BJ (cell line): ENCODE results near the gene TNRC18. TPM values are rescaled to one million over a fixed set of nuclear protein-coding genes. Genes with fewer than 3 reads are reported as not detected.
A peak's percentile ranks its signal among the peaks of the same experiment; 100 is the strongest.

ENCODE experiments used
- CTCF ChIA-PET: fragments of 350-600 bp; formaldehyde crosslinking; extraction: SDS; loops from one replicate; lab custom pipeline; 2021; ENCODE audit warnings: antibody characterized with exemption, inconsistent platforms; lab: Yijun Ruan, JAX
- POLR2A ChIA-PET: fragments of 300-600 bp; sonication (Branson Sonifier 250); formaldehyde crosslinking; extraction: SDS; loops from one replicate; lab custom pipeline; 2021; ENCODE audit warnings: antibody characterized with exemption; lab: Charles Lee
- DNase-seq: peaks from one replicate; pipeline ENCODE4 v3.0.0-alpha.2; 2011; ENCODE audit warnings: low read depth
- H3K27me3 ChIP-seq: 2 replicates; pipeline ENCODE4 v1.6.0; 2011; ENCODE audit warnings: low read length; ENCODE audit not compliant: control insufficient read depth, insufficient read depth
- H3K36me3 ChIP-seq: 2 replicates; pipeline ENCODE4 v1.5.1; 2011; ENCODE audit warnings: low read length; ENCODE audit not compliant: control insufficient read depth, insufficient read depth
- H3K4me3 ChIP-seq: 2 replicates; pipeline ENCODE4 v1.5.1; 2011; ENCODE audit warnings: low read depth, mild to moderate bottlenecking, control low read depth, low read length
- polyA plus RNA-seq: library from polyadenylated mRNA; depleted of rRNA; stranded (reverse); fragments of >200 nt; gene quantifications from 2 replicates; pipeline ENCODE4 v1.2.3, GENCODE V29; 2011
- TF ChIP-seq, protein P1 (sequence below): IDR thresholded peaks from 2 replicates; pipeline ENCODE4 v1.5.1; 2011; ENCODE audit warnings: low read depth, mild to moderate bottlenecking, control low read depth, inconsistent platforms, low read length, moderate library complexity; ENCODE audit not compliant: insufficient read depth

TNRC18 gene
- polyA plus RNA-seq, 1 experiment: 20.1 TPM

DNA sequence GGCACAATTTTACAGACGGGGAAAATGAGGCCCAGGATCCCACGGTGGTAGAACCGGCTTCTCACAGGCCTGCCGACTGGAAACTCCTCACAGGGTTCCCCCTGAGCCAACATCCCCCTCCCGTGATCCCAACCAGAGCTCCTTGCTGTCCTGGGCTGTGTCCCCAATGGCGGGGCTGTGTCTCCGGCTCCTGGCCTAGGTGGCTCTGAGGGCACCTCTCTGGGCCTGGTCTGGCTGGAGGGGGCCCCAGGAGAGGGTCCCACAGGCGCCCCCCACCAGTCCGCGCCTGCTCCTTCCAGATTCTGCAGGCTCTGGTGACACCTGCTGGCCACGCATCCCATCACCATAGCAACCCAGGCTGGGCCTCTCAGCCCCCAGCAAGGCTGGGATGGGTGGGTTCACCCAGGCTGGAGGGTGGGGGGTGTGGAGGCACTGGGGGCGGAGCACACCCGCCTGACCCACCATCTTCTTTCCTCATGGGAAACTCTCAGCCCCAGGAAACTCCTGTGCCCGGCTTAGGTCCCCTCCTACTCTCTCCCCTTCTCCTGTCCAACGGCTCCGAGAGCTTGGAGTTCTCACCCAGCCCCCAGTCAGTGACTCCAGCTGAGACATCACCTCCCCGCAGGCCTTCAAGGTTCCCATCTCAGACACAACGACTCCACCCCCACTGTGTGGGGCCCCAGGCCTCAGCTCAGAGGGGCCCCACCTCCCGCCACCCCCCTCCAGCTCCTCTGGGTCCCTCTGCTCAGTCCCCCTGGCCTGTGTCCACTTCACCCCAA, 27.1 kb upstream of the TNRC18 start:
- CTCF ChIA-PET: interaction anchor here (0.6 to 3.0 kb wide), 20 partner anchors 15 to 653 kb away, joined by 3 to 33 read pairs (median 4); no protein-coding TSS in a partner anchor
- no peaks in the 10 kb centered on the region for H3K27me3 ChIP-seq
- POLR2A ChIA-PET: no interaction called here

DNA sequence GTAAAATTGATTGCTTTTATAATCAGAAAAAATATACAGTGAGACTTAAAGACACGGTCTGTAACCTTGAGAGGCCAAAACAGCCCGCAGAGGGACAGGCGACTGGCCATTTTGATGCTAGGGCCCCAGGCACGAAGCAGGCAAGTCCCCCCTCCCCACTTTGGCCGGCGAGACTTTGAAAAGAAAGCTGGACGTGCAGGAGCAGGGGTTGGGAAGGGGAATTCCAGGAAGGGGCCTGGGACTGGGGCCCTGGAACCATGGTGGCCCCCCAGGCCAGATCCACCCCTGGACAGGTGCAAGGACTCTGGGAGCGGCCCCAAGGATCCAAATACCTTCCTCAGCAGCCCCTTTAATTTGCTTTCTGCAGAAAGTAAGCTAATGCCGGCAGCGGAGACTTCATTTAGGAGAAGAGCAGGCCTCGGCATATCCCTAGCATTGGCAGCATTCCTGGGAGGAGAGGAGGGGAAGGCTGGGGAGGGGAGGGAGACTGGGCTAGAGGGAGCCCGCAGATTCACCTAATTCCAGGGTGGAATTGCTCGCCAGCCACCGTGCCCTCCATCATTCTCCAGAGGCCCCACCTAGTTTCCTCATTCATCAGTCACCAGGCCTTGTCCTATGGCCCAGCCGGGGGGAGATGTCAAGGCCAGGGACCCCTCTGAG, 24.9 kb upstream of the TNRC18 start:
- H3K4me3 ChIP-seq: no peak overlapping the region
- H3K36me3 ChIP-seq: no peaks in the 10 kb centered on the region
- H3K27me3 ChIP-seq: no peaks in the 10 kb centered on the region
- POLR2A ChIA-PET: no interaction called here
- DNase-seq: no peak
- CTCF ChIA-PET: interaction anchor here (2.6 to 3.0 kb wide), 2 partner anchors 83 to 211 kb away, joined by 13 to 19 read pairs; no protein-coding TSS in a partner anchor
- TF ChIP-seq, protein P1, sequence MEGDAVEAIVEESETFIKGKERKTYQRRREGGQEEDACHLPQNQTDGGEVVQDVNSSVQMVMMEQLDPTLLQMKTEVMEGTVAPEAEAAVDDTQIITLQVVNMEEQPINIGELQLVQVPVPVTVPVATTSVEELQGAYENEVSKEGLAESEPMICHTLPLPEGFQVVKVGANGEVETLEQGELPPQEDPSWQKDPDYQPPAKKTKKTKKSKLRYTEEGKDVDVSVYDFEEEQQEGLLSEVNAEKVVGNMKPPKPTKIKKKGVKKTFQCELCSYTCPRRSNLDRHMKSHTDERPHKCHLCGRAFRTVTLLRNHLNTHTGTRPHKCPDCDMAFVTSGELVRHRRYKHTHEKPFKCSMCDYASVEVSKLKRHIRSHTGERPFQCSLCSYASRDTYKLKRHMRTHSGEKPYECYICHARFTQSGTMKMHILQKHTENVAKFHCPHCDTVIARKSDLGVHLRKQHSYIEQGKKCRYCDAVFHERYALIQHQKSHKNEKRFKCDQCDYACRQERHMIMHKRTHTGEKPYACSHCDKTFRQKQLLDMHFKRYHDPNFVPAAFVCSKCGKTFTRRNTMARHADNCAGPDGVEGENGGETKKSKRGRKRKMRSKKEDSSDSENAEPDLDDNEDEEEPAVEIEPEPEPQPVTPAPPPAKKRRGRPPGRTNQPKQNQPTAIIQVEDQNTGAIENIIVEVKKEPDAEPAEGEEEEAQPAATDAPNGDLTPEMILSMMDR: no peak

More for the DNA sequence above, 27.1 kb upstream of the TNRC18 start:
- H3K4me3 ChIP-seq: no peak overlapping the region
- TF ChIP-seq, protein P1: peak; percentile 59
- DNase-seq: no peak
- H3K36me3 ChIP-seq: no peaks in the 10 kb centered on the region

DNA sequence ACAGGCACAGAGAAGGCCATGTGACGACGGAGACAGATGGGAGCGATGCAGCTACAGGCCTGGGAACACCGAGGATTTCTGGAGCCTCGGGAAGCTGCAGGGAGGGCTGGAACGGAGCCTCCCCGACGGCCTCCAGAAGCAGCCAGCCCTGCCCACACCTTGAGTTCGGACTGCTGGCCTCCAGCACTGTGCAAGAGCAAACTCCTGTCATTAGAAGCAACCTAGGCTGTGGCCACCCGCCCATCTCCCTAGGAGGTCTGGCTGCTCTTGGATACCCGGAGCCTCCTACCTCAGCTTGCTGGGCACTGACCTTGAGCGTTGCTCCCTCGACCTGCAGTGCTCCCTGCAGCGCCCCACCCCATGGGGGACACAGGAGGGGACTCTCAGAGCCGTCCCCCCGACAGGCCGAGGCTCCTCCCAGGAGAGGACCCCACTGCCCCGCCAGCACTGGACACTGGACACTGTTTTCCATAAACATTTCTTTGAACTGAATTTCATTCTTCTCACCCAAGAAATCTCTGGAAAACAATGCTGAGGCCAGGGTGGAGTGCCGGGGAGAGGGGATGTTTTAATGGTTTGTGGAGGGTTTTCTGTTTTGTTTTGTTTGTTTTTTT, 22.5 kb upstream of the TNRC18 start:
- Histone ChIP-seq H3K27me3 (no peaks in the 10 kb centered on the region), H3K36me3 (peaks cover 3% of the 10 kb centered on the region; the same call in 1 of the 2 replicates), H3K4me3 (no peak overlapping the region)
- TF ChIP-seq, protein P1: no peak
- POLR2A ChIA-PET: interaction anchor here (0.6 kb wide), 1 partner anchor 34 kb away, joined by 3 read pairs; no protein-coding TSS in a partner anchor
- DNase-seq: no peak
- CTCF ChIA-PET: interaction anchor here (1.0 kb wide), 1 partner anchor 29 kb away, joined by 3 read pairs; no protein-coding TSS in a partner anchor

DNA sequence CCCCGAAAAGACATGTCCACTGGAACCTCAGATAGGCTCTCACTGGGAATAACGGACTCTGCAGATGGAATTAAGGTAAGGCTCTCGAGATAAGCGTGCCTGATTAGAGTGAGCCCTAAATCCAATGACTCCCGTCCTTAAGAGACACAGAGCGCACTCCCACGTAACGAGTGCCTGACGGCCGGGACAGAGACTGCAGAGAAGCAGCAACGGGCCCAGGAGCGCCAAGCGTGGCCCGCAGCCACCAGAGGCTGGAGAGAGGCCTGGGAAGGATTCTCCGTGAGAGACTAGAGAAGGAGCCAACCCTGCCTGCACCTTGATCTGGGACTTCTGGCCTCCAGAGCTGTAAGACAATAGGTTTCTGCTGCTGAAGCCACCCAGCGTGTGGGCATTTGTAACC, 20.0 kb upstream of the TNRC18 start:
- no peak for DNase-seq
- ChIA-PET CTCF (no interaction called here), POLR2A (no interaction called here)
- no peak overlapping the region for H3K4me3 ChIP-seq
- no peaks in the 10 kb centered on the region for H3K27me3 ChIP-seq
- peaks cover 3% of the 10 kb centered on the region; the same call in 1 of the 2 replicates for H3K36me3 ChIP-seq
- TF ChIP-seq, protein P1: no peak
